DOHH2 (cell line): ENCODE measurements around the gene C13orf46.

Experiments used
- H3F3A ChIP-seq: fragments of 200-600 bp; sonication (generic), shearing (Covaris generic); 2 replicates; pipeline ENCODE4 v1.6.0; 2016; ENCODE audit warnings: antibody characterized with exemption, mild to moderate bottlenecking; ENCODE audit not compliant: control insufficient read depth, insufficient read depth
- H3K27ac ChIP-seq: fragments of 200-600 bp; sonication (generic); 2 replicates; pipeline ENCODE4 v1.5.1; 2014; ENCODE audit warnings: low read depth, mild to moderate bottlenecking, low read length, moderate library complexity
- H3K27me3 ChIP-seq: fragments of 200-600 bp; sonication (generic); 2 replicates; pipeline ENCODE4 v1.6.1; 2014; ENCODE audit warnings: mild to moderate bottlenecking, low read length, mixed read lengths; ENCODE audit not compliant: control insufficient read depth
- H3K36me3 ChIP-seq: fragments of 200-600 bp; sonication (generic); 2 replicates; pipeline ENCODE4 v1.6.1; 2014; ENCODE audit warnings: mild to moderate bottlenecking, low read length, moderate library complexity, mixed read lengths; ENCODE audit not compliant: control insufficient read depth
- H3K4me1 ChIP-seq: fragments of 200-600 bp; sonication (generic); 2 replicates; pipeline ENCODE4 v1.6.1; 2014; ENCODE audit warnings: mild to moderate bottlenecking, low read length, mixed read lengths; ENCODE audit not compliant: control insufficient read depth
- H3K4me2 ChIP-seq: fragments of 200-600 bp; sonication (generic); 2 replicates; pipeline ENCODE4 v1.6.0; 2014; ENCODE audit warnings: mild to moderate bottlenecking, low read length, moderate library complexity
- H3K4me3 ChIP-seq: fragments of 200-600 bp; sonication (generic); 2 replicates; pipeline ENCODE4 v1.5.1; 2014; ENCODE audit warnings: mild to moderate bottlenecking, low read length, mixed read lengths
- H3K79me2 ChIP-seq: fragments of 200-600 bp; sonication (generic); 2 replicates; pipeline ENCODE4 v1.6.1; 2014; ENCODE audit warnings: mild to moderate bottlenecking, low read length, mixed read lengths; ENCODE audit not compliant: control insufficient read depth
- H3K9me2 ChIP-seq: fragments of 200-600 bp; sonication (generic); replicated peaks from 2 replicates; pipeline ENCODE4 v1.6.1; 2014; ENCODE audit warnings: mild to moderate bottlenecking, low read length, mixed read lengths; ENCODE audit not compliant: control insufficient read depth
- H3K9me3 ChIP-seq: fragments of 200-600 bp; sonication (generic); 2 replicates; pipeline ENCODE4 v1.6.1; 2014; ENCODE audit warnings: antibody characterized with exemption, low read length, mixed read lengths; ENCODE audit not compliant: control insufficient read depth, insufficient read depth
- H4K20me1 ChIP-seq: fragments of 200-600 bp; sonication (generic); 2 replicates; pipeline ENCODE4 v1.6.0; 2014; ENCODE audit warnings: low read depth, mild to moderate bottlenecking, antibody characterized with exemption, low read length, moderate library complexity; ENCODE audit not compliant: control insufficient read depth, insufficient read depth
- CTCF ChIP-seq: fragments of 200-600 bp; sonication (generic); IDR thresholded peaks from one replicate; pipeline ENCODE4 v1.5.1; 2014; ENCODE audit warnings: antibody characterized with exemption, mild to moderate bottlenecking, low read depth, low read length; ENCODE audit not compliant: poor library complexity, severe bottlenecking
- EZH2phosphoT487 ChIP-seq: fragments of 200-600 bp; sonication (generic); IDR thresholded peaks from 2 replicates; pipeline ENCODE4 v1.6.1; 2017; ENCODE audit warnings: borderline replicate concordance, mild to moderate bottlenecking, antibody characterized with exemption, low read length, moderate library complexity, mixed read lengths

The C13orf46 gene

GRCh38 chr13:113992276-113993005 is 18.6 kb upstream of the C13orf46 start:
- H3K36me3 ChIP-seq: no peaks in the 10 kb centered on the region
- H3K9me3 ChIP-seq: peaks cover 5% of the 10 kb centered on the region; the same call in 1 of the 2 replicates
- no peaks in the 10 kb centered on the region for H3K27me3 ChIP-seq
- no peaks in the 10 kb centered on the region for H3K9me2 ChIP-seq
- H3K79me2 ChIP-seq: no peaks in the 10 kb centered on the region
- no peak overlapping the region for H3K27ac ChIP-seq
- no peak overlapping the region for H3K4me2 ChIP-seq
- no peak overlapping the region for H3K4me3 ChIP-seq
- H4K20me1 ChIP-seq: no peaks in the 10 kb centered on the region
- TF ChIP-seq EZH2phosphoT487: no peak
- TF ChIP-seq CTCF: no peak
- peaks cover 3% of the 10 kb centered on the region; the same call in 1 of the 2 replicates for H3K4me1 ChIP-seq
- H3F3A ChIP-seq: no peaks in the 10 kb centered on the region

GRCh38 chr13:113991676-113992179 is 17.9 kb upstream of the C13orf46 start:
- H3K4me3 ChIP-seq: no peak overlapping the region
- H3F3A ChIP-seq: no peaks in the 10 kb centered on the region
- H3K36me3 ChIP-seq: no peaks in the 10 kb centered on the region
- no peaks in the 10 kb centered on the region for H3K27me3 ChIP-seq
- H3K9me2 ChIP-seq: no peaks in the 10 kb centered on the region
- no peak overlapping the region for H3K4me2 ChIP-seq
- no peaks in the 10 kb centered on the region for H3K79me2 ChIP-seq
- H3K27ac ChIP-seq: no peak overlapping the region
- H4K20me1 ChIP-seq: no peaks in the 10 kb centered on the region
- peaks cover 3% of the 10 kb centered on the region; the same call in 1 of the 2 replicates for H3K4me1 ChIP-seq
- peaks cover 5% of the 10 kb centered on the region; the same call in 1 of the 2 replicates for H3K9me3 ChIP-seq
- TF ChIP-seq CTCF: no peak
- TF ChIP-seq EZH2phosphoT487: no peak

GRCh38 chr13:113991191-113991669 is 17.4 kb upstream of the C13orf46 start:
- H3F3A ChIP-seq: no peaks in the 10 kb centered on the region
- H3K4me3 ChIP-seq: no peak overlapping the region

More at GRCh38 chr13:113991191-113991669, 17.4 kb upstream of the C13orf46 start:
- H4K20me1 ChIP-seq: no peaks in the 10 kb centered on the region
- H3K9me3 ChIP-seq: peaks cover 5% of the 10 kb centered on the region; the same call in 1 of the 2 replicates
- no peaks in the 10 kb centered on the region for H3K27me3 ChIP-seq
- no peaks in the 10 kb centered on the region for H3K36me3 ChIP-seq
- H3K79me2 ChIP-seq: no peaks in the 10 kb centered on the region
- no peak overlapping the region for H3K4me2 ChIP-seq
- H3K9me2 ChIP-seq: no peaks in the 10 kb centered on the region
- H3K27ac ChIP-seq: no peak overlapping the region
- peaks cover 3% of the 10 kb centered on the region; the same call in 1 of the 2 replicates for H3K4me1 ChIP-seq
- TF ChIP-seq CTCF (no peak), EZH2phosphoT487 (no peak)
